ENCODE data around the gene DEPDC4.

- no peak for TF ChIP-seq EP300 (conservative IDR thresholded peaks at IDR 0.05; ENCODE audit: poor library complexity, severe bottlenecking)
- no peak for TF ChIP-seq MXI1 (conservative IDR thresholded peaks at IDR 0.05; ENCODE audit: poor library complexity, severe bottlenecking)
- TF ChIP-seq RAD21 (conservative IDR thresholded peaks at IDR 0.05) = no peak
- TF ChIP-seq CTCF (IDR thresholded peaks at IDR 0.05; ENCODE audit: poor library complexity, severe bottlenecking) = no peak
- no peak for TF ChIP-seq TAF1 (IDR thresholded peaks at IDR 0.05; ENCODE audit: low read depth)
- no peak for TF ChIP-seq POLR2AphosphoS5 (IDR thresholded peaks at IDR 0.05)
- TF ChIP-seq REST (IDR thresholded peaks at IDR 0.05; ENCODE audit: borderline replicate concordance) = no peak
- TF ChIP-seq EZH2 (IDR thresholded peaks at IDR 0.05; ENCODE audit: borderline replicate concordance, insufficient read depth, low read length, poor library complexity, severe bottlenecking) = no peak
Measured at GRCh38 chr12:100247765-100248164, 19.1 kb downstream of the DEPDC4 start.

All from neural cell (in vitro differentiated cells).